Retina (tissue), 1 donor: Measurements from ENCODE around the gene KRTAP10-4.
"Not testable (repeated sequence)": the region's sequence is repeated elsewhere in the genome, so short reads cannot be mapped to it uniquely, and the experiment has no call there.

Experiments used
- DNase-seq: peaks from one replicate; pipeline ENCODE4 v3.0.0-alpha.2; 2016

Gene KRTAP10-4

GRCh38 chr21:44580231-44580821 lies 6.8 kb downstream of the KRTAP10-4 start, which contains the start of gene KRTAP10-5:
TSS of gene KRTAP10-5 (minus strand) at chr21:44580604. CDS start at chr21:44580578, 26 bp downstream.
- DNase-seq = not testable (repeated sequence)

GRCh38 chr21:44581158-44581557 lies 7.6 kb downstream of the KRTAP10-4 start:
- DNase-seq = no peak

DNA sequence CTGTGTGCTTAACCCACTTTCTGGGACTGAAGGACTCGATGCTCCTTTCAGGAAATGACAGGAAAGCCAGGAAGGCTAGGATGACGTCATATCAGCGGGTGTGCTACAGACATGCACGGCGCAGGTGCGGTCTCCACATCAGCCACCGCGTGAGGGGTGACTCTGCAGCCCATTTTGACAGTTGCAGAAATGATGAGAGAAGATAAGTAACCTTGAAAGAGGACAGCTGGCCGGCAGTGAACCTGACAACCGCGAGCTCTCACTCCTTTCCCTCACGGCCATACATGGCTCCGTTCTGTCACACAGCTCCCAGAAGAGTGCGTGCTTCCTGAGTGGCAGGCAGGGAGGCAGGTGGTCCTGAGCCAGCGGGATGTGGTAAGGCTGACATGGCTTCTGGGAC lies 8.5 kb downstream of the KRTAP10-4 start:
- no peak for DNase-seq

- DNase-seq = no peak
Observed at GRCh38 chr21:44583089-44583799, 9.7 kb downstream of the KRTAP10-4 start.

DNA sequence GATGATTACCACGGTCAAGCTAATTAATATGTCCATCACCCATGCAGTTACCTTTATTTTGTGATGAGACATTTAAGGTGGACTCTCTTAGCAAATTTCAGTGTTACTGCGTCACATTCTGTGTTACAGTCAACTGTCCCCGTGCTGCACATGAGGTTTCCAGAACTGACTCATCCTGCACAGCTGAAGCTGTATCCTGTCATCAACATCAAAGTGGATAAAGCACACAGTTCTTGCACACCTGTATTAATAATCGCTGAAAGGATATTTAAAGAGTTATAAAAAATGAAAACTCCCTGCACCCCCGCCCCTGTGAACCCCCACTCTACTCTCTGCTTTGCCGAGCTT lies 10.2 kb downstream of the KRTAP10-4 start:
- DNase-seq = no peak

GRCh38 chr21:44585892-44586291 lies 12.4 kb downstream of the KRTAP10-4 start:
- DNase-seq = no peak

DNA sequence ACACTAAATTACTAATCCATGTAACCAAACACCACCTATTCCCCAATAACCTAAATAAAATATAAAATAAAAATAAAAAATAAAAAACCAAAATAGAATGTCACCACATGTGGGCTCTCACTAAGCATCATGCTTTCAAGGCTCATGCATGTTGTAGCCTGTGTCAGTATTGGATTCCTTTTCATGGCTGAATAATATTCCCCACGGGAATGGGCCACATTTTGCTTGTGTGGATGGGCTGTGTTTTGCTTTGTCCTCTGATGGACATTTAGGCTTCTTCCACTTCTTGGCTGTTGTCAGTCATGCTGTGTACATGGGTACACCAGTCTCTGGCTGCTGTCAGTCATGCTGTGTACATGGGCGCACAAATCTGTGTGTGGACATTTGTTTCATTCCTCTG lies 15.6 kb downstream of the KRTAP10-4 start:
- no peak for DNase-seq

DNA sequence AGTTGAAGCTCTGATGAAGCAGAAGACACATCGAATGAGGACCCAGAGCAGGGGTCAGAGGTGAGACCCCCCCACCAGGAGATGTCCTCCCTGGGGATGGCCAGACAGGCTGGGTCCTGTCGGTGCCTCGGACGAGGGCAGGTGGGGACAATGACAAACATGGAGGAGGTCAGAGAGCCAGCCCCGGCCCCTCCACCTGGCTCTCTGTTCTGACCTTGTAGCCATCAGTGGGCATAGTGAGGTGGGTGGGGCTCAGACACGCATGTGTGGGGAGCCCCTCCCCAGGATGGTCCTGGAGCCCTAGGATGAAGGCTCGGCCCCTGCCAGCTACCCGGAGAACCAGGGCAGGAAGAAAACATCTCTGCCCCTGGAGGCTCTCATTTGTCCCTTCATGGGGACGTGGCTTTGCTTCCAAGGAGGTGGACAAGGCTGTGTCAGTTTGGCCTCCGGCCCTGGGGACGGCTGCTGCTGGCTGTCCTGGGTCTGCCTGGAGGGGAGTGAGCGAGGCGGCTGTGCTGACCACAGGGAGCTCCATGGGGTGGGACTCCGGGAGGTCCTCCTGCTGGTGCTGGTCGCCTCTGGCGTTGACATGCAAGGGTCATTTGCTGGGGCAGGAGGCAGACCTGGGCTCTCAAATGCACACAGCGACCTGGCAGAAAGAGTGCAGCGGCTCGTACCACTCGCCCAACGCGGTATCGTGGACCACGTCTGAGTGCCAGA lies 16.2 kb downstream of the KRTAP10-4 start:
- no peak for DNase-seq

DNA sequence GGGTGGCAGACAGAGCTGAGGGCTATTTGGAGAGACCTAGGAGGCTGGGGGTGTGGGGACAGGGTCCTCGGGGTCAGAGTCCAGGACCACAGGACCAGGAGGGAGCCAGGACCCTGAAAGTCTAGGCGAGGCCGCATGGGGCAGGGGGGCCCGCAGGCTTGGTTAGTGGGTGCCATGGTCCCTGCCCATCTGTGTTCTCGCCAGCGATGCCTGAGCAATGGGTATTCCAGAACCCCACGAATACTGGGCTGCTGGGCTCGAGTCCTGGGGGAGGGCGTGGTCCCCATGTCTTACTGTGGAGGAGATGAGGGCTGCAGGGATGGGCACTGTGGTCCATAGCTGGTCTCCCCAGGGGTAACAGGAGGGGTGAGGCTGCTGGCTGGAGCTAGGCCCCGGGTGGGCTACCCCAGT lies 16.8 kb downstream of the KRTAP10-4 start:
- DNase-seq = no peak

- not testable (repeated sequence) for DNase-seq
Observed at GRCh38 chr21:44590897-44591800, 17.6 kb downstream of the KRTAP10-4 start.

GRCh38 chr21:44591801-44592130 lies 18.2 kb downstream of the KRTAP10-4 start:
- not testable (repeated sequence) for DNase-seq

- no peak for DNase-seq
Observed at GRCh38 chr21:44592446-44593311, 19.1 kb downstream of the KRTAP10-4 start, which contains the start of gene KRTAP10-6. TSS of gene KRTAP10-6 (minus strand) at chr21:44592505. CDS start at chr21:44592484, 21 bp downstream.

- no peak for DNase-seq
Observed at GRCh38 chr21:44593598-44594405, 20.3 kb downstream of the KRTAP10-4 start.

- no peak for DNase-seq
Observed at GRCh38 chr21:44594406-44594916, 20.9 kb downstream of the KRTAP10-4 start.

DNA sequence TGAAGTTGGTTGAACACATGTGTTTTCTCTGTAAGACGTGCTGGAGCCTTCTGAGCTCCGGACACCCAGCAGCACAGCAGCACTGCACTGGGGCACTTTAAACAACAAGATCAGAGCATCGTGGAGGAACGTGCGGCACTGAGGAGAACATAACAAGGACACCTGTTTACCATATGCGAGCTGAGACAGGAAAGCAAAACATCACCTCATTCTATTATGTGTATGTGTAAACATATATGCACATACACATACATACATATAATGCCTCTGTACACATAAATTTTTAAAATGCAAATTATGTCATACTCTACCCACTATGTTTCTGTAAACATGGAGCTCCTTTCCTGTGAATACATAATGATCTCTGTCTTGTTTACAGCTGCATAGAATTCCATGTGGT lies 22.0 kb downstream of the KRTAP10-4 start:
- DNase-seq = no peak

GRCh38 chr21:44596068-44596725 lies 22.7 kb downstream of the KRTAP10-4 start:
- no peak for DNase-seq

- DNase-seq = no peak
Observed at GRCh38 chr21:44598061-44598460, 24.5 kb downstream of the KRTAP10-4 start.

DNA sequence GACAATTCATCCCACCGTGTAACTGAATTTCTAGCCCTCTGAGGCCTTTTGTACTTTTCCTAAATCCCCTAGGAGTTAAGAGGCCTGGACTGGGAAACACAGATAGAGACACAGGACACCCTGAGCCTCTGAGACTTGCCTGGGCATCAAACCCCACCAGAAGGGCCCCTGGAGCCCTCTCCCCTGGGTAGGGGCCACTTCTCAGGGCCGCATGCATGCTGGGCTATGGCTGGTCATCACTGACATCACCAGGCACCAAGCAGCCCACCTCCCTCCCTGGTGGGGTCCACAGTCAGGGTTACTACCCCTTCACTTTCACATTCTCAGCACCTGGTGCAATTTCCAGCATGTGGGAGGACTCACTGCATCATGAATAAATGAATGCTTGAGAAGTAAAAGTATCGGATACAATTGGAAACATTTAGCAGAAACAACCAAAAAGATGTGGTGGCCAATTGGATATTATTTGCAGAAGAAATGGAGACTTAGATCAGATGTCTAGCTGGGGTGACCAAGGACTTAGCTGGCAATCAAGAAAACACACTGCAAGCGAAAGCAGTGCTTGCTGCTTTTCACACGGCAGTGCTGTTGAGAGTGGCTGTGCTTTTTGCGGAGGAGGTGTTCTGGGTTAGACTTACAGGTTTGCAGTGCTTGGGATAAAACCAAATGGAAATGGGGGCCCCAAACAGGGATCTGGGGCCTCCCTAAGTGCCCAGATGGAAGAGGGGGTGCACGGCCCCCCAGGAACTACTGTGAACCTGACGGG lies 25.9 kb downstream of the KRTAP10-4 start:
- no peak for DNase-seq
